ENCODE results near the gene CNTN2. TPM values are rescaled to one million over a fixed set of nuclear protein-coding genes. Genes with fewer than 3 reads are reported as not detected.

Gene CNTN2
- total RNA-seq, 1 experiment from 2014 or later: not detected

DNA sequence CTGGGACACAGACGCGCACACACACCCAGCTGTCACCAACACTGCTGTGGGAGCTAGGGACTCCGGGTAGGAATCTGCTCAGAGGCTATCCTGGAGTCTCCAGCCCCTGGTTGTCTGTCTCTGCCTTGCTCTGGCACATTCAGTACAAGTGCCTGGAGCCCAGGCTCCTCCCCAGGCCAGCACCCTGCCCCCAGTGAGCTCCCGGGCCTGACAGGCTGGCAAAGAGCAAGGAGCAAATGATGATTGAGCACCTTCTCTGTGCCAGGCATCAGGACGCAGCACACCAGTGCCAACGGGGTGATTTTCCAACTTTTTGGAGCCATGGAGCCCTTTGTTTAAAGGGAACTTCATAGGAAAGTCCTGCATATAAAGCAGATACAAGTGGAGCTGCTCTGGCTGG lies 6.5 kb downstream of the CNTN2 start:
- POLR2A ChIA-PET: no interaction called here
- BruUV-seq (replicated peaks): no TSS peak
- in situ Hi-C loops (cut with HindIII; ENCODE audit: low pct_unique_long_range_greater_than_20kb, low sequenced_read_pairs) (no loop called here), intact Hi-C loops (cut with micrococcal nuclease; ENCODE audit: unreplicated experiment) (no loop called here)
- Histone ChIP-seq H3K27ac (ENCODE audit: low read length) (no peak overlapping the region), H3K9me3 (ENCODE audit: control insufficient read depth, insufficient read depth, low read depth, low read length) (no peaks in the 10 kb centered on the region), H3K4me3 (ENCODE audit: low read depth in 2 of 2, low read length in 2 of 2) (no peak overlapping the region), H3K4me1 (ENCODE audit: control insufficient read depth, insufficient read depth, low read length) (no peaks in the 10 kb centered on the region), H3K36me3 (ENCODE audit: control insufficient read depth, insufficient read depth, low read length) (no peaks in the 10 kb centered on the region), H3K27me3 (ENCODE audit: control insufficient read depth, insufficient read depth, low read length) (peaks cover 11% of the 10 kb centered on the region; the same call in 1 of the 2 replicates)
- peak; percentile 53 for ATAC-seq
- CTCF ChIA-PET: interaction anchor here (0.6 to 1.1 kb wide), 2 partner anchors 12 to 107 kb away, joined by 3 read pairs; no protein-coding TSS in a partner anchor
- TF ChIP-seq SIN3A (IDR thresholded peaks at IDR 0.05; ENCODE audit: borderline replicate concordance, insufficient read depth, low read depth, low read length) (no peak), TCF7L2 (IDR thresholded peaks at IDR 0.05; ENCODE audit: low read depth, low read length) (no peak), POLR2AphosphoS5 (IDR thresholded peaks at IDR 0.05; ENCODE audit: low read depth, low read length) (no peak)
- TF ChIP-seq, protein P1, sequence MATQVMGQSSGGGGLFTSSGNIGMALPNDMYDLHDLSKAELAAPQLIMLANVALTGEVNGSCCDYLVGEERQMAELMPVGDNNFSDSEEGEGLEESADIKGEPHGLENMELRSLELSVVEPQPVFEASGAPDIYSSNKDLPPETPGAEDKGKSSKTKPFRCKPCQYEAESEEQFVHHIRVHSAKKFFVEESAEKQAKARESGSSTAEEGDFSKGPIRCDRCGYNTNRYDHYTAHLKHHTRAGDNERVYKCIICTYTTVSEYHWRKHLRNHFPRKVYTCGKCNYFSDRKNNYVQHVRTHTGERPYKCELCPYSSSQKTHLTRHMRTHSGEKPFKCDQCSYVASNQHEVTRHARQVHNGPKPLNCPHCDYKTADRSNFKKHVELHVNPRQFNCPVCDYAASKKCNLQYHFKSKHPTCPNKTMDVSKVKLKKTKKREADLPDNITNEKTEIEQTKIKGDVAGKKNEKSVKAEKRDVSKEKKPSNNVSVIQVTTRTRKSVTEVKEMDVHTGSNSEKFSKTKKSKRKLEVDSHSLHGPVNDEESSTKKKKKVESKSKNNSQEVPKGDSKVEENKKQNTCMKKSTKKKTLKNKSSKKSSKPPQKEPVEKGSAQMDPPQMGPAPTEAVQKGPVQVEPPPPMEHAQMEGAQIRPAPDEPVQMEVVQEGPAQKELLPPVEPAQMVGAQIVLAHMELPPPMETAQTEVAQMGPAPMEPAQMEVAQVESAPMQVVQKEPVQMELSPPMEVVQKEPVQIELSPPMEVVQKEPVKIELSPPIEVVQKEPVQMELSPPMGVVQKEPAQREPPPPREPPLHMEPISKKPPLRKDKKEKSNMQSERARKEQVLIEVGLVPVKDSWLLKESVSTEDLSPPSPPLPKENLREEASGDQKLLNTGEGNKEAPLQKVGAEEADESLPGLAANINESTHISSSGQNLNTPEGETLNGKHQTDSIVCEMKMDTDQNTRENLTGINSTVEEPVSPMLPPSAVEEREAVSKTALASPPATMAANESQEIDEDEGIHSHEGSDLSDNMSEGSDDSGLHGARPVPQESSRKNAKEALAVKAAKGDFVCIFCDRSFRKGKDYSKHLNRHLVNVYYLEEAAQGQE (IDR thresholded peaks at IDR 0.05; ENCODE audit: insufficient read depth in 1 of 2, low read depth in 2 of 2, low read length in 1 of 2): no peak
- TF ChIP-seq, protein P2, sequence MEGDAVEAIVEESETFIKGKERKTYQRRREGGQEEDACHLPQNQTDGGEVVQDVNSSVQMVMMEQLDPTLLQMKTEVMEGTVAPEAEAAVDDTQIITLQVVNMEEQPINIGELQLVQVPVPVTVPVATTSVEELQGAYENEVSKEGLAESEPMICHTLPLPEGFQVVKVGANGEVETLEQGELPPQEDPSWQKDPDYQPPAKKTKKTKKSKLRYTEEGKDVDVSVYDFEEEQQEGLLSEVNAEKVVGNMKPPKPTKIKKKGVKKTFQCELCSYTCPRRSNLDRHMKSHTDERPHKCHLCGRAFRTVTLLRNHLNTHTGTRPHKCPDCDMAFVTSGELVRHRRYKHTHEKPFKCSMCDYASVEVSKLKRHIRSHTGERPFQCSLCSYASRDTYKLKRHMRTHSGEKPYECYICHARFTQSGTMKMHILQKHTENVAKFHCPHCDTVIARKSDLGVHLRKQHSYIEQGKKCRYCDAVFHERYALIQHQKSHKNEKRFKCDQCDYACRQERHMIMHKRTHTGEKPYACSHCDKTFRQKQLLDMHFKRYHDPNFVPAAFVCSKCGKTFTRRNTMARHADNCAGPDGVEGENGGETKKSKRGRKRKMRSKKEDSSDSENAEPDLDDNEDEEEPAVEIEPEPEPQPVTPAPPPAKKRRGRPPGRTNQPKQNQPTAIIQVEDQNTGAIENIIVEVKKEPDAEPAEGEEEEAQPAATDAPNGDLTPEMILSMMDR (IDR thresholded peaks at IDR 0.05): no peak
- DNase-seq (ENCODE audit: low read depth, low spot score): no peak

DNA sequence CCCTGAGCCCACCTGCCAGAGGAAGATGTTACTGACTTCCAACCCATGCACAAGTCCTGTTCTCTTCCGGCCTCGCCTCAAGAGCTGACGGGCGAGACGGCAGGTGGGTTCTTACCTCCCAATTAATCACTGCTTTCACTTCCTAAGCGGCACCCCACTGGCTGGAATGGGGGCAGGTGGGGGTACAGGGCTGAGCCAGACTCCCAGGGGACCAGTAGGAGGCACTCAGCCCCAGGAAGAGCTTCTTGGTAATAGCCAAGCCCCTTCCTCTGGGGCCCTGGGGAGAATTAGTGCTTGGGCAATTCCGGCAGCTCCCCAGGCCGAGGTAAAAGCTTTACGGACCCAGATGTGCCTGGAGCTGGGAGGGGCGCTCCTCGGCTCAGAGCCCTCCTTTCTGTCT lies 9.7 kb downstream of the CNTN2 start:
- no peak overlapping the region for H3K27ac ChIP-seq (ENCODE audit: low read length)
- DNase-seq (ENCODE audit: low read depth, low spot score) (no peak), ATAC-seq (no peak)
- H3K4me3 ChIP-seq (ENCODE audit: low read depth in 2 of 2, low read length in 2 of 2): no peak overlapping the region
- ChIA-PET POLR2A (interaction anchor here (0.5 kb wide), 1 partner anchor 24 kb away, joined by 3 read pairs; no protein-coding TSS in a partner anchor), CTCF (interaction anchor here (1.8 kb wide), 1 partner anchor 9 kb away, joined by 10 read pairs; no protein-coding TSS in a partner anchor)
- H3K36me3 ChIP-seq (ENCODE audit: control insufficient read depth, insufficient read depth, low read length): no peaks in the 10 kb centered on the region
- in situ Hi-C loops (cut with HindIII; ENCODE audit: low pct_unique_long_range_greater_than_20kb, low sequenced_read_pairs) (no loop called here), intact Hi-C loops (cut with micrococcal nuclease; ENCODE audit: unreplicated experiment) (no loop called here)
- TF ChIP-seq, protein P2 (IDR thresholded peaks at IDR 0.05): no peak
- TF ChIP-seq POLR2AphosphoS5 (IDR thresholded peaks at IDR 0.05; ENCODE audit: low read depth, low read length): no peak
- TF ChIP-seq TCF7L2 (IDR thresholded peaks at IDR 0.05; ENCODE audit: low read depth, low read length): no peak
- no peak for TF ChIP-seq SIN3A (IDR thresholded peaks at IDR 0.05; ENCODE audit: borderline replicate concordance, insufficient read depth, low read depth, low read length)
- BruUV-seq (replicated peaks): no TSS peak
- H3K4me1 ChIP-seq (ENCODE audit: control insufficient read depth, insufficient read depth, low read length): no peaks in the 10 kb centered on the region
- H3K9me3 ChIP-seq (ENCODE audit: control insufficient read depth, insufficient read depth, low read depth, low read length): no peaks in the 10 kb centered on the region
- H3K27me3 ChIP-seq (ENCODE audit: control insufficient read depth, insufficient read depth, low read length): no peaks in the 10 kb centered on the region; the same call in 1 of the 2 replicates

All from Panc1 (cell line).